Lung (tissue), 12 donors: ENCODE measurements around the gene VTA1. TPM values are rescaled to one million over a fixed set of nuclear protein-coding genes. Genes with fewer than 3 reads are reported as not detected.

Source experiments
- ATAC-seq: fragments of 200-7000 bp; cut with Tn5 transposase; one replicate; pipeline ENCODE4 v1.9.1; 2020; ENCODE audit warnings: moderate number of reproducible peaks; ENCODE audit not compliant: insufficient read depth, low FRiP score
- DNase-seq, 3 donors: peaks; one replicate each; pipeline ENCODE4 v3.0.0-alpha.2; 2013 to 2017
- H3K27ac ChIP-seq, 2 donors: one replicate each; pipeline ENCODE4 v1.5.1; 2013; ENCODE audit warnings: mild to moderate bottlenecking in 2 of 2, moderate library complexity in 2 of 2, control low read depth in 1 of 2, inconsistent platforms in 1 of 2, low read depth in 1 of 2, low read length in 1 of 2
- H3K27me3 ChIP-seq, 3 donors: one replicate each; pipeline ENCODE4 v1.5.1; 2013; ENCODE audit warnings: low read length in 2 of 3; ENCODE audit not compliant: control insufficient read depth in 3 of 3, insufficient read depth in 3 of 3
- H3K36me3 ChIP-seq, 4 donors: one replicate each; pipeline ENCODE4 v1.5.1; 2013; ENCODE audit warnings: low read length in 4 of 4, mild to moderate bottlenecking in 1 of 4, moderate library complexity in 1 of 4; ENCODE audit not compliant: control insufficient read depth in 4 of 4, insufficient read depth in 4 of 4
- H3K4me1 ChIP-seq, 5 donors: one replicate each; pipeline ENCODE4 v1.5.1; 2013; ENCODE audit warnings: low read length in 5 of 5, mild to moderate bottlenecking in 2 of 5, moderate library complexity in 1 of 5; ENCODE audit not compliant: control insufficient read depth in 5 of 5, insufficient read depth in 5 of 5
- H3K4me3 ChIP-seq: one replicate; pipeline ENCODE4 v1.5.1; 2013; ENCODE audit warnings: mild to moderate bottlenecking, control low read depth, moderate library complexity
- H3K9ac ChIP-seq, 2 donors: one replicate each; pipeline ENCODE4 v1.5.1; 2013; ENCODE audit warnings: low read length in 2 of 2, control low read depth in 1 of 2; ENCODE audit not compliant: insufficient read depth in 1 of 2
- H3K9me3 ChIP-seq, 4 donors: one replicate each; pipeline ENCODE4 v1.5.1; 2013; ENCODE audit warnings: low read length in 3 of 4, mild to moderate bottlenecking in 1 of 4, moderate library complexity in 1 of 4; ENCODE audit not compliant: control insufficient read depth in 4 of 4, insufficient read depth in 3 of 4
- WGBS, 2 donors: extraction: QIAGEN DNeasy Blood & Tissue Kit; methylation state at CpG; one replicate each; pipeline ENCODE4 v1.1.7; 2013; 5-methylcytosine and 5-hydroxymethylcytosine counted together
- polyA plus RNA-seq, 2 donors: library from polyadenylated mRNA; stranded (reverse); fragments of 200-250 nt; gene quantifications; one replicate each; pipeline ENCODE4 v1.2.1, GENCODE V29; 2013
- total RNA-seq, 2 donors: library from RNA; depleted of rRNA in 1 of 2; stranded (reverse); fragments of >200 nt in 1 of 2; gene quantifications; one replicate each; pipeline ENCODE4 v1.2.1, GENCODE V29; 2014 to 2021
- TF ChIP-seq, protein P1 (sequence below): IDR thresholded peaks from 2 replicates; pipeline ENCODE4 v1.5.1; 2012; ENCODE audit warnings: mild to moderate bottlenecking; ENCODE audit errors: control extremely low read depth, extremely low read depth
- donor health status: control.
- donor health status: control.
- donor health status: Bipolar disorder and iron deficiency.
- donor health status: healthy.
- donor health status: DM: yes; HTN: yes; CAD: no.

Gene VTA1
- total and polyA plus RNA-seq, 4 donors, result 15.2 to 61.9 (median 29.3) TPM

DNA sequence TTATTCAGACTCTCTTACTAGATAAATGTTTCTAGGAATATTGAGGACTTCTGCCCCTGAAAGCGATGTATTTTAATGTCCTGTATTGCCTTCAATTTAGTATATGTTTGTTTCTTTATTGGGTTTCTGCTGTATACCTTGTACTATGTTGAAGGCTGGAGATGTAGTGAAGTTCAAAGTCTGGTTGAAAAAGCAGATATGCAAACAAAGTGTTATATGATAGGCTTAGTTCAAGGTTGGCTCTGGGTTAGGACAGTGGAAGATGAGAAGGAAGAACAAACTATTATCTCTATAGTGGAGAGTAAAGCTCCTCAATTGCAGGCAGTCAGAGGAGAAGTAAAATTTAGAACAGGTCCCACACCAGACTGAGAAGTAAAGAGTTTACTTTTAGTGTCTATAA, 118.4 kb downstream of the VTA1 start:
- TF ChIP-seq, protein P1, sequence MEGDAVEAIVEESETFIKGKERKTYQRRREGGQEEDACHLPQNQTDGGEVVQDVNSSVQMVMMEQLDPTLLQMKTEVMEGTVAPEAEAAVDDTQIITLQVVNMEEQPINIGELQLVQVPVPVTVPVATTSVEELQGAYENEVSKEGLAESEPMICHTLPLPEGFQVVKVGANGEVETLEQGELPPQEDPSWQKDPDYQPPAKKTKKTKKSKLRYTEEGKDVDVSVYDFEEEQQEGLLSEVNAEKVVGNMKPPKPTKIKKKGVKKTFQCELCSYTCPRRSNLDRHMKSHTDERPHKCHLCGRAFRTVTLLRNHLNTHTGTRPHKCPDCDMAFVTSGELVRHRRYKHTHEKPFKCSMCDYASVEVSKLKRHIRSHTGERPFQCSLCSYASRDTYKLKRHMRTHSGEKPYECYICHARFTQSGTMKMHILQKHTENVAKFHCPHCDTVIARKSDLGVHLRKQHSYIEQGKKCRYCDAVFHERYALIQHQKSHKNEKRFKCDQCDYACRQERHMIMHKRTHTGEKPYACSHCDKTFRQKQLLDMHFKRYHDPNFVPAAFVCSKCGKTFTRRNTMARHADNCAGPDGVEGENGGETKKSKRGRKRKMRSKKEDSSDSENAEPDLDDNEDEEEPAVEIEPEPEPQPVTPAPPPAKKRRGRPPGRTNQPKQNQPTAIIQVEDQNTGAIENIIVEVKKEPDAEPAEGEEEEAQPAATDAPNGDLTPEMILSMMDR, result no peak

GRCh38 chr6:142266060-142266459, 119.0 kb downstream of the VTA1 start:
- DNase-seq (no peak), ATAC-seq (no peak)
- H3K9me3 ChIP-seq, result no peaks in the 10 kb centered on the region
- no peak overlapping the region for H3K27ac ChIP-seq
- TF ChIP-seq, protein P1, result no peak
- no peaks in the 10 kb centered on the region for H3K36me3 ChIP-seq
- no peak overlapping the region for H3K9ac ChIP-seq
- WGBS, 2 donors, result 81 to 86% methylated on average over 4 of the region's 4 CpGs
- H3K4me1 ChIP-seq, result no peaks in the 10 kb centered on the region
- no peak overlapping the region for H3K4me3 ChIP-seq
- H3K27me3 ChIP-seq, result no peaks in the 10 kb centered on the region

More for the DNA sequence above, 118.4 kb downstream of the VTA1 start:
- no peak for ATAC-seq
- Histone ChIP-seq H3K27me3 (no peaks in the 10 kb centered on the region), H3K9me3 (no peaks in the 10 kb centered on the region), H3K9ac (no peak overlapping the region), H3K4me3 (no peak overlapping the region), H3K27ac (no peak overlapping the region), H3K4me1 (no peaks in the 10 kb centered on the region), H3K36me3 (no peaks in the 10 kb centered on the region)
- WGBS, 2 donors, result 93 to 99% methylated on average over 1 of the region's 1 CpG
- no peak for DNase-seq

DNA sequence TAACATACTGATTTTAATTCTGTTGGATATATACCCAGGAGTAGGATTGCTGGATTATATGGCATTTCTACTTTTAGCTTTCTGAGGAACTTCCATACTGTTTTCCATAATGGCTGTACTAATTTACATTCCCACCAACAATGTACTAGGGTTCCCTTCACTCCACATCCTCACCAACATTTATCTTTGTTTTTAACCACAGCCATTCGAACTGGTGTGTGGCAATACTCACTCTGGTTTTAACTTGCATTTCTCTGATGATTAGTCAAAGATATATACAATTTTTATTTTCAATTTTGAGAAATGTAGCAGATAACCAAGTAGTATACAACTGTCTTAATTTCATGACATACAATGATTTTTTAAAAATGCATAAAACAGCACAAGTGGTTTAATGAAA, 124.4 kb downstream of the VTA1 start:
- no peak overlapping the region for H3K9ac ChIP-seq
- DNase-seq (no peak), ATAC-seq (no peak)
- H3K4me1 ChIP-seq, result no peaks in the 10 kb centered on the region
- H3K36me3 ChIP-seq, result no peaks in the 10 kb centered on the region
- no peaks in the 10 kb centered on the region for H3K9me3 ChIP-seq
- TF ChIP-seq, protein P1, result no peak
- H3K4me3 ChIP-seq, result no peak overlapping the region
- H3K27me3 ChIP-seq, result no peaks in the 10 kb centered on the region
- no peak overlapping the region for H3K27ac ChIP-seq
- 50 to 72% methylated on average over 1 of the region's 1 CpG for WGBS, 2 donors

Other genes starting within 250 kb of the VTA1 start
- not detected for gene GJE1, start 14.3 kb upstream of the VTA1 start, total RNA-seq
- not detected for gene GJE1, start 14.3 kb upstream of the VTA1 start, polyA plus RNA-seq
- under 1 TPM; 0.18 to 0.23 TPM for gene NMBR, start 141 bp upstream of the VTA1 start, total RNA-seq
- gene NMBR, start 141 bp upstream of the VTA1 start, polyA plus RNA-seq, result under 1 TPM in 1 of 2 donors, not detected in 1; 0.05 TPM
- 100 to 1,000 TPM in 1 of 2 donors, 10 to 100 TPM in 1; 18.4 to 177 TPM for gene ADGRG6, start 154.7 kb downstream of the VTA1 start, total RNA-seq
- 1 to 10 TPM; 6.4 to 7.4 TPM for gene ADGRG6, start 154.7 kb downstream of the VTA1 start, polyA plus RNA-seq